ENCODE results near the gene CHIC2. TPM values are rescaled to one million over a fixed set of nuclear protein-coding genes. Genes with fewer than 3 reads are reported as not detected.

CHIC2 gene
- total RNA-seq, 4 donors from 2014 or later = 22.2 to 36.7 (median 29.0) TPM

- no peak for TF ChIP-seq CTCF (IDR thresholded peaks at IDR 0.05; ENCODE audit: low read depth)
These were observed 82.8 kb downstream of the CHIC2 start for GRCh38 chr4:53981567-53981966.

- TF ChIP-seq CTCF (IDR thresholded peaks at IDR 0.05; ENCODE audit: low read depth) = no peak
These were observed 83.3 kb downstream of the CHIC2 start for GRCh38 chr4:53981066-53981465.

GRCh38 chr4:53974561-53974960, 89.8 kb downstream of the CHIC2 start:
- no peak for TF ChIP-seq CTCF (IDR thresholded peaks at IDR 0.05; ENCODE audit: low read depth)

- TF ChIP-seq CTCF (IDR thresholded peaks at IDR 0.05; ENCODE audit: low read depth) = no peak
These were observed 96.4 kb downstream of the CHIC2 start for GRCh38 chr4:53967986-53968385.

GRCh38 chr4:53963781-53964180, 100.6 kb downstream of the CHIC2 start:
- TF ChIP-seq CTCF (IDR thresholded peaks at IDR 0.05; ENCODE audit: low read depth) = no peak

- TF ChIP-seq CTCF (IDR thresholded peaks at IDR 0.05; ENCODE audit: low read depth) = no peak
These were observed 101.1 kb downstream of the CHIC2 start for GRCh38 chr4:53963336-53963735.

GRCh38 chr4:53962516-53963225, 101.7 kb downstream of the CHIC2 start:
- no peak for TF ChIP-seq CTCF (IDR thresholded peaks at IDR 0.05; ENCODE audit: low read depth)
